Choroid plexus epithelial cell (primary cell): ENCODE data around the gene SRSF10.

Experiments used
- DNase-seq: peaks from one replicate; pipeline ENCODE4 v3.0.0-alpha.2; 2010; ENCODE audit warnings: low read depth
- H3K4me3 ChIP-seq: 2 replicates; pipeline ENCODE4 v1.5.1; 2011; ENCODE audit warnings: low read depth, mild to moderate bottlenecking, control low read depth, low read length, moderate library complexity
- TF ChIP-seq, protein P1 (sequence below): conservative IDR thresholded peaks from 2 replicates; pipeline ENCODE4 v1.5.1; 2011; ENCODE audit warnings: low read depth, mild to moderate bottlenecking, control low read depth, inconsistent platforms, low read length, moderate library complexity

SRSF10 gene

DNA sequence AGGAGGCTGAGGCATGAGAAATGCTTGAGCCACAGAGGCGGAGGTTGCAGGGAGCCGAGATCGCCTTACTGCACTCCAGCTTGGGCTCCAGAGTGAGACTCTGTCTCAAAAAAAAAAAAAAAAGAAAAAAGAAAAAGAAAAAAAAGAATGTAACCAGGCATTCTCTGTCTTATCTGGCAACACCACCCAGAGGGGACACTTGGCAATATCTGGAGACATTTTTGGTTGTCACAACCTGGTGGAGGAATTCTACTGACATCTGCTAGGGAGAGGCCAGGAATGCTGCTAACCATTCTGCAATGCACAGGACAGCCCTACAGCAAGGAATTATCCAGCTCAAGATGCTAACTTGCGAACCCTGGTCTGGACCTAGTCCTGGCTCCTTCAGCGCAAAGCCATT is 64.7 kb downstream of the SRSF10 start:
- DNase-seq = no peak
- H3K4me3 ChIP-seq = no peak overlapping the region
- TF ChIP-seq, protein P1, sequence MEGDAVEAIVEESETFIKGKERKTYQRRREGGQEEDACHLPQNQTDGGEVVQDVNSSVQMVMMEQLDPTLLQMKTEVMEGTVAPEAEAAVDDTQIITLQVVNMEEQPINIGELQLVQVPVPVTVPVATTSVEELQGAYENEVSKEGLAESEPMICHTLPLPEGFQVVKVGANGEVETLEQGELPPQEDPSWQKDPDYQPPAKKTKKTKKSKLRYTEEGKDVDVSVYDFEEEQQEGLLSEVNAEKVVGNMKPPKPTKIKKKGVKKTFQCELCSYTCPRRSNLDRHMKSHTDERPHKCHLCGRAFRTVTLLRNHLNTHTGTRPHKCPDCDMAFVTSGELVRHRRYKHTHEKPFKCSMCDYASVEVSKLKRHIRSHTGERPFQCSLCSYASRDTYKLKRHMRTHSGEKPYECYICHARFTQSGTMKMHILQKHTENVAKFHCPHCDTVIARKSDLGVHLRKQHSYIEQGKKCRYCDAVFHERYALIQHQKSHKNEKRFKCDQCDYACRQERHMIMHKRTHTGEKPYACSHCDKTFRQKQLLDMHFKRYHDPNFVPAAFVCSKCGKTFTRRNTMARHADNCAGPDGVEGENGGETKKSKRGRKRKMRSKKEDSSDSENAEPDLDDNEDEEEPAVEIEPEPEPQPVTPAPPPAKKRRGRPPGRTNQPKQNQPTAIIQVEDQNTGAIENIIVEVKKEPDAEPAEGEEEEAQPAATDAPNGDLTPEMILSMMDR = no peak

DNA sequence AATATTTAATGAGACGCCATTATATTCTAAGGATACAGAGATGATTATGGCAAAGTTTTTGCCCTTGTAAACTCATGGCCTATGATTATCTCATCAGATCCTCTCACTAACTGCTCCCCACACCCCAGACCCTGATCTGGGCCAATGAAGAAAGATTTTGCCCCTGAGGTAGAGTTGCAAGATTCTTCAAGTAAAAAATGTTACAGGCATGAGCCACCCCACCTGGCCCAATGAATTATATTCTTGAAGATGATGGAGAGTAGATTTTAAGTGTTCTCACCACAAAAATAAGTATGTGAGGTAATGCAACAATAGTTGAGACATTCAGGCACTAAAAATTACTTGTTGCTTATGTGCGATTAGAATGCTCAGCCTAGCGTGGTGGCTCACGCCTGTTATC is 65.2 kb downstream of the SRSF10 start:
- TF ChIP-seq, protein P1 = no peak
- DNase-seq = no peak
- no peak overlapping the region for H3K4me3 ChIP-seq
